ENCODE measurements around the gene UBAC1.

The UBAC1 gene

GRCh38 chr9:135937521-135938489, 23.4 kb downstream of the UBAC1 start:
- DNase-seq, result no peak

GRCh38 chr9:135933114-135933513, 28.1 kb downstream of the UBAC1 start:
- DNase-seq, result no peak

GRCh38 chr9:135932656-135933055, 28.5 kb downstream of the UBAC1 start:
- DNase-seq, result no peak

- DNase-seq, result no peak
Measured at GRCh38 chr9:135931349-135931820, 29.8 kb downstream of the UBAC1 start.

- DNase-seq, result no peak
Measured at GRCh38 chr9:135930446-135931345, 30.5 kb downstream of the UBAC1 start.

- DNase-seq, result no peak
Measured at GRCh38 chr9:135929656-135930445, 31.3 kb downstream of the UBAC1 start.

- DNase-seq, result no peak
Measured at GRCh38 chr9:135928731-135929655, 32.2 kb downstream of the UBAC1 start.

- DNase-seq, result no peak
Measured at GRCh38 chr9:135928074-135928730, 33.0 kb downstream of the UBAC1 start.

GRCh38 chr9:135927195-135928013, 33.8 kb downstream of the UBAC1 start:
- DNase-seq, result no peak

GRCh38 chr9:135926402-135927194, 34.6 kb downstream of the UBAC1 start:
- DNase-seq, result no peak

GRCh38 chr9:135925496-135926133, 35.6 kb downstream of the UBAC1 start:
- no peak for DNase-seq

- DNase-seq, result no peak
Measured at GRCh38 chr9:135924628-135925338, 36.4 kb downstream of the UBAC1 start.

- DNase-seq, result no peak
Measured at GRCh38 chr9:135923508-135923907, 37.7 kb downstream of the UBAC1 start.

- no peak for DNase-seq
Measured at GRCh38 chr9:135921749-135922310, 39.3 kb downstream of the UBAC1 start.

GRCh38 chr9:135920973-135921585, 40.1 kb downstream of the UBAC1 start:
- DNase-seq, result no peak

- DNase-seq, result no peak
Measured at GRCh38 chr9:135920256-135920930, 40.8 kb downstream of the UBAC1 start.

Measured in T-helper 9 cell (primary cell).